ENCODE data around the gene CHD5. TPM values are rescaled to one million over a fixed set of nuclear protein-coding genes. Genes with fewer than 3 reads are reported as not detected.

Gene CHD5
- total RNA-seq, 1 experiment from 2014 or later, result 6.1 TPM

GRCh38 chr1:6207921-6208320, 27.8 kb upstream of the CHD5 start:
- no TSS peak for BruUV-seq (replicated peaks)
- Histone ChIP-seq H3K36me3 (ENCODE audit: control insufficient read depth in 1 of 2, insufficient read depth in 2 of 2, low read length in 2 of 2) (peaks cover 0 to 19% of the 10 kb centered on the region in 2 experiments; a peak in 2 of 4 replicates), H3K79me2 (ENCODE audit: insufficient read depth, low read length) (peaks cover 24% of the 10 kb centered on the region), H2AFZ (ENCODE audit: low read depth, low read length, poor library complexity, severe bottlenecking) (no peak overlapping the region), H3K27me3 (ENCODE audit: insufficient read depth, low read length) (no peaks in the 10 kb centered on the region), H3K27ac (ENCODE audit: low read depth, low read length) (no peak overlapping the region; the same call in 1 of the 2 replicates), H3K4me3 (replicated peaks in 1 of 2; ENCODE audit: low read depth in 1 of 2, low read length in 2 of 2) (no peak overlapping the region), H3K4me2 (ENCODE audit: low read length) (peak overlapping the region; percentile 98; the same call in 1 of the 2 replicates), H3K9ac (ENCODE audit: low read length) (no peak overlapping the region), H3K9me2 (ENCODE audit: insufficient read depth) (no peaks in the 10 kb centered on the region), H3K4me1 (ENCODE audit: control insufficient read depth in 1 of 2, insufficient read depth in 2 of 2, low read length in 2 of 2) (peaks cover 7 to 27% of the 10 kb centered on the region in 2 experiments), H3K9me3 (ENCODE audit: control insufficient read depth in 1 of 2, insufficient read depth in 1 of 2, low read depth in 1 of 2, low read length in 2 of 2) (no peaks in the 10 kb centered on the region), H4K20me1 (ENCODE audit: insufficient read depth) (no peaks in the 10 kb centered on the region)
- ATAC-seq (no peak), DNase-seq (ENCODE audit: low read depth, low spot score) (no peak)
- ChIA-PET RAD21 (ENCODE audit: low non-redundant PET in 1 of 2, low total read pairs in 2 of 2, uncharacterized antibody in 2 of 2, unreplicated experiment in 2 of 2) (no interaction called here), CTCF (no interaction called here), POLR2A (no interaction called here)
- intact Hi-C loops (cut with micrococcal nuclease), result no loop called here
- TF ChIP-seq MAX (IDR thresholded peaks at IDR 0.05), result no peak
- no peak for TF ChIP-seq EZH2phosphoT487 (IDR thresholded peaks at IDR 0.05; ENCODE audit: borderline replicate concordance)
- no peak for TF ChIP-seq CEBPB (IDR thresholded peaks at IDR 0.05; ENCODE audit: low read depth)
- TF ChIP-seq CBX3 (IDR thresholded peaks at IDR 0.05; ENCODE audit: low read depth), result no peak
- TF ChIP-seq ZNF274 (IDR thresholded peaks at IDR 0.05; ENCODE audit: low read depth, low read length), result no peak
- no peak for TF ChIP-seq TCF7L2 (IDR thresholded peaks at IDR 0.05; ENCODE audit: borderline replicate concordance, extremely low read depth, insufficient read depth, insufficient read length)
- TF ChIP-seq SP1 (IDR thresholded peaks at IDR 0.05; ENCODE audit: low read depth), result no peak
- no peak for TF ChIP-seq RAD21 (IDR thresholded peaks at IDR 0.05; ENCODE audit: low read depth)
- no peak for TF ChIP-seq EZH2 (IDR thresholded peaks at IDR 0.05)
- no peak for TF ChIP-seq SIN3A (IDR thresholded peaks at IDR 0.05; ENCODE audit: low read depth)
- TF ChIP-seq CTCF (IDR thresholded peaks at IDR 0.05 in 2 of 3, conservative IDR thresholded peaks at IDR 0.05 in 1 of 3; ENCODE audit: borderline replicate concordance in 1 of 3, insufficient read depth in 1 of 3, low read depth in 2 of 3, low read length in 2 of 3), result no peak
- TF ChIP-seq FOSL1 (IDR thresholded peaks at IDR 0.05; ENCODE audit: low read depth), result no peak
- TF ChIP-seq REST (IDR thresholded peaks at IDR 0.05; ENCODE audit: low read depth), result no peak
- no peak for TF ChIP-seq POLR2A (IDR thresholded peaks at IDR 0.05; ENCODE audit: borderline replicate concordance, extremely low read depth, insufficient read depth, insufficient read length)
- TF ChIP-seq SRF (IDR thresholded peaks at IDR 0.05; ENCODE audit: low read depth), result no peak
- no peak for TF ChIP-seq ZFX (IDR thresholded peaks at IDR 0.05)
- TF ChIP-seq ZBTB33 (IDR thresholded peaks at IDR 0.05; ENCODE audit: extremely low read depth, insufficient replicate concordance, low read length), result no peak
